ENCODE measurements around the gene CPAMD8. TPM values are rescaled to one million over a fixed set of nuclear protein-coding genes. Genes with fewer than 3 reads are reported as not detected.

The CPAMD8 gene
- total RNA-seq, 6 experiments from 2014 or later: 0.90 to 1.8 (median 1.2) TPM

DNA sequence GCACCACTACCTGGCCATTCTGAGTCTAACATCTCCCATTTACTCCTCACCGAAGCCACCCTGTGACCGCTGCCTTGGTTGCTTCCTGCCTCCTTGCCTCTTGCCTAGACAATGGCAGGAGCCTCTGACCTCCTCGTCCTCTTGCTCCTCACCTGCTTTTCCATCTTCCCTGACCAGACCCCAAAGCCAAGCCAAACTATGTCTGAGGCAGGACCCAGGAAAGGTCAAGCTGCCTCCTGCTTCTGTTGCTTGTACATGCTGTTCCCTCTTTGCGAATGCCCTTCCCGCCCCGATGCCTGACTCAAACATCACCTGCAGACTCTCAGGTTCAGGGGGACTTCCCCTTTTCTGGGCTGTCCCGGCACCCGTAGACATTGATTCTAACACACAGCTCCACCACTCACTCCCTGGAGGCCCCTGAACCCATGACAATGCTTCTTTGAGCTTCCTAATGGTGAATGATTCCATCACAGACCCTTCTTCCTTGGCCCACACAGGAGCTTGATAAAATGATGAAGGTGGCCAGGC lies 77.0 kb downstream of the CPAMD8 start:
- no peaks in the 10 kb centered on the region for H3K27me3 ChIP-seq
- intact Hi-C loops (cut with DNase I): no loop called here
- DNase-seq: no peak

DNA sequence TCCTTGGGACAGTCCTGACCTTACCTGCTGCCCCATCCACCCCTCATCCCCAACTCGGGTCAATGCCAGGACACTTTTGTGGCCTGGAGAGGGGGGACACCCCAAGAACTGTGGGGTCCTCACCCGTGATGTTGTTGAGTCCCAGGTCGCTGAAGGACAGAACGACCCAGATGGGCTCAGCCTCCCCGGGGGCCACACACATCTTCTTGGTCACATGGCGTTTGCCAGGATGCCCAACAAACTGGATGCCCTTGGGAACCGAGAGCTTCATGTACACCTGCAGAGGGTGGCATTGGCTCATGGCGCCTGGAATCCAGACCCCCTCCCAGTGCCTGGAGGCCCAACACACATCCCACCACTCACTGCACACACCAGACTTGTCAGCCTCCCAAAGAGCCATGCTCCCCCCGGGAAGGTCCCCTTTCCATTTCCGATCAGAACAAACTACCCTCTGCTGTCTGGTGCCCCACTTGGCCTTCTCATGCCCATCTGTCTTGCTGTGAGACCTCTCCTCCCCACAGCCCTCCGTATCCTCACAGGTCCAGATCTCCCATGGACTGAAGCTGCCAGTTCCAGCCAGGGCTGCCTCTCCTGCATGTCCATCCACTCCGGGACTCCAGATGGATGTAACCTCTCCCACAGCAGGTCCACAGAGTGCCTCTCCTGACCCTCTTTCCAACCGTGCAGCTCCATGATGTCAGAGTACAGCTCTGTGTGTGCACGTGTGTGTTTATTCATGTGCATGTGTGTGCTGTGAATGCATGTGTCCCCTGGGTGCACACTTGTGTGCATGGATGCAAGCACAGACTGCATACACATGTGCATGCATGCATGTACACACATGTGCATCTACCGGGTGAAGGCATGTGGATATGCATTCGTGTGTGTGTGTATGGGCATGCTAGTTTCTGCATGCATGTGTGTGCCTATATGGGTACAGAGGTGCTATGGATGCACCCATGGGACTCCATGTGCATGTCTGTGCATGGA lies 79.4 kb downstream of the CPAMD8 start:
- TF ChIP-seq POLR2A (IDR thresholded peaks at IDR 0.05): no peak
- 88% methylated on average over 3 of the region's 16 CpGs for WGBS (ENCODE audit: insufficient coverage, low coverage, low lambda C conversion rate, missing lambda C conversion rate)
- intact Hi-C loops (cut with DNase I): no loop called here

More for the DNA sequence above, 77.0 kb downstream of the CPAMD8 start:
- H3K4me3 ChIP-seq: no peak overlapping the region
- H3K9me3 ChIP-seq: no peaks in the 10 kb centered on the region
- TF ChIP-seq, protein P1, sequence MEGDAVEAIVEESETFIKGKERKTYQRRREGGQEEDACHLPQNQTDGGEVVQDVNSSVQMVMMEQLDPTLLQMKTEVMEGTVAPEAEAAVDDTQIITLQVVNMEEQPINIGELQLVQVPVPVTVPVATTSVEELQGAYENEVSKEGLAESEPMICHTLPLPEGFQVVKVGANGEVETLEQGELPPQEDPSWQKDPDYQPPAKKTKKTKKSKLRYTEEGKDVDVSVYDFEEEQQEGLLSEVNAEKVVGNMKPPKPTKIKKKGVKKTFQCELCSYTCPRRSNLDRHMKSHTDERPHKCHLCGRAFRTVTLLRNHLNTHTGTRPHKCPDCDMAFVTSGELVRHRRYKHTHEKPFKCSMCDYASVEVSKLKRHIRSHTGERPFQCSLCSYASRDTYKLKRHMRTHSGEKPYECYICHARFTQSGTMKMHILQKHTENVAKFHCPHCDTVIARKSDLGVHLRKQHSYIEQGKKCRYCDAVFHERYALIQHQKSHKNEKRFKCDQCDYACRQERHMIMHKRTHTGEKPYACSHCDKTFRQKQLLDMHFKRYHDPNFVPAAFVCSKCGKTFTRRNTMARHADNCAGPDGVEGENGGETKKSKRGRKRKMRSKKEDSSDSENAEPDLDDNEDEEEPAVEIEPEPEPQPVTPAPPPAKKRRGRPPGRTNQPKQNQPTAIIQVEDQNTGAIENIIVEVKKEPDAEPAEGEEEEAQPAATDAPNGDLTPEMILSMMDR (IDR thresholded peaks at IDR 0.05): no peak
- no peak for TF ChIP-seq POLR2A (IDR thresholded peaks at IDR 0.05)
- no peaks in the 10 kb centered on the region for H3K36me3 ChIP-seq
- 88% methylated on average over 6 of the region's 8 CpGs for WGBS (ENCODE audit: insufficient coverage, low coverage, low lambda C conversion rate, missing lambda C conversion rate)
- no peak overlapping the region for H3K27ac ChIP-seq
- no peak for ATAC-seq
- no peaks in the 10 kb centered on the region for H3K4me1 ChIP-seq

DNA sequence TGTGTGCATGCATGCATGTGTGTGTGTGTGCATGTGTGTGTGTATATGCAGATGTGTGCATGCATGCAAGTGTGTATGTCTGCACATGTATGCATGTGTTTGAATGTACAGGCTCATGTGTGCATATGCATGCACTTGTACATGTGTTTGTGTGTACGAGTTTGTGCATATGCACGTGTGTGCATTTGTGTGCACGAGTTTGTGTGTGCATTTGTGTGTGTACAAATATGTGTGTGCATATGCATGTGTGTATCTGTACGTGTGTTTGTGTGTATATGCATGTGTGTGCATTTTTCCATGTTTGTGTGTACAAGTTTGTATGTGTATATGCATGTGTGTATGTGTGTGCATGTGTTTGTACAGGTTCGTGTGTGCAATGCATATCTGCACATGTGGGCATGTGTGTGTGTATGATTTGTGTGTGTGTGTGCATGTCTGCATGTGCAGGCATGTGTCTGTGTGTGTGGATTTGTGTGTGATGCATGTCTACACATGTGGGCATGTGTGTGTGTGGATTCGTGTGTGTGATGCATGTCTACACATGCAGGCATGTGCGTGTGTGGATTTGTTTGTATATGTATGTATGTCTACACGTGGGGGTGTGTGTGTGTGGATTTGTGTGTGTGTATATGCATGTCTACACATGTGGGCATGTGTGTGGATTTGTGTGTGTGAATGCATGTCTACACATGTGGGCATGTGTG lies 80.7 kb downstream of the CPAMD8 start:
- H3K4me3 ChIP-seq: no peak overlapping the region
- intact Hi-C loops (cut with DNase I): no loop called here
- H3K27me3 ChIP-seq: no peaks in the 10 kb centered on the region
- no peak for TF ChIP-seq POLR2A (IDR thresholded peaks at IDR 0.05)
- TF ChIP-seq, protein P1 (IDR thresholded peaks at IDR 0.05): no peak
- no peaks in the 10 kb centered on the region for H3K4me1 ChIP-seq
- no peaks in the 10 kb centered on the region for H3K9me3 ChIP-seq
- 75% methylated on average over 8 of the region's 8 CpGs for WGBS (ENCODE audit: insufficient coverage, low coverage, low lambda C conversion rate, missing lambda C conversion rate)
- ATAC-seq: no peak
- DNase-seq: no peak
- no peak overlapping the region for H3K27ac ChIP-seq
- no peaks in the 10 kb centered on the region for H3K36me3 ChIP-seq

More for the DNA sequence above, 79.4 kb downstream of the CPAMD8 start:
- DNase-seq: no peak
- Histone ChIP-seq H3K4me1 (no peaks in the 10 kb centered on the region), H3K36me3 (no peaks in the 10 kb centered on the region), H3K27ac (no peak overlapping the region), H3K27me3 (no peaks in the 10 kb centered on the region), H3K4me3 (no peak overlapping the region), H3K9me3 (no peaks in the 10 kb centered on the region)
- ATAC-seq: no peak

DNA sequence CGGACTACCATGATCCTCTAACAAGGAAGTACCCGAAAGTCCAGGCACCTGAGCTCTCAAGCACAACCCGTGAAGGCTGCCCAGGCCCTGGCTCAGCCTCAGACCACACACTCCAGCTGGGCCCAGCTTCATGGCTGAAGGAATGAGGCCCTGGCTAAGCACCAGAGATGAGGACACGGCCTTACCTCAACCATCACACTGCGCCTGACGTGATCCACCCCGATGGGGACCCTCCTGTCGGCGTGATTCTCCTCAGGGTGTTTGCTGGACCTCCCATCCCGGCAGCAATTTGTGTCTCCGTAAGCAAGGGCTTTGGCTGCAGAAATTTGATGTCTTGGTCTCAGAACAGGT lies 81.3 kb downstream of the CPAMD8 start:
- ATAC-seq (no peak), DNase-seq (no peak)
- intact Hi-C loops (cut with DNase I): no loop called here
- Histone ChIP-seq H3K27me3 (no peaks in the 10 kb centered on the region), H3K4me3 (no peak overlapping the region), H3K9me3 (no peaks in the 10 kb centered on the region), H3K36me3 (no peaks in the 10 kb centered on the region), H3K4me1 (no peaks in the 10 kb centered on the region), H3K27ac (no peak overlapping the region)
- WGBS (ENCODE audit: insufficient coverage, low coverage, low lambda C conversion rate, missing lambda C conversion rate): 100% methylated on average over 1 of the region's 11 CpGs
- TF ChIP-seq, protein P1 (IDR thresholded peaks at IDR 0.05): no peak

All from right lobe of liver (tissue), 6 donors.